HL-60 (cell line): ENCODE results near the gene ZRANB1.

Experiments
- DNase-seq, 2 experiments: peaks; one replicate each; pipeline ENCODE4 v3.0.0-alpha.2; 2010 to 2020; ENCODE audit warnings: low read depth in 1 of 2, low spot score in 1 of 2
- H3K27ac ChIP-seq: fragments of 250-450 bp; sonication (Bioruptor Pico); replicated peaks from 2 replicates; pipeline ENCODE4 v1.5.1; 2020; ENCODE audit warnings: mild to moderate bottlenecking, moderate library complexity
- H3K27me3 ChIP-seq: fragments of 250-450 bp; sonication (Bioruptor Pico); 2 replicates; pipeline ENCODE4 v1.5.1; 2021; ENCODE audit warnings: mild to moderate bottlenecking, moderate library complexity; ENCODE audit not compliant: insufficient read depth, poor library complexity, severe bottlenecking
- H3K4me3 ChIP-seq: replicated peaks from 2 replicates; pipeline ENCODE4 v1.5.1; 2011; ENCODE audit warnings: mild to moderate bottlenecking, control low read depth, low read length; ENCODE audit not compliant: insufficient read depth
- CTCF ChIP-seq: IDR thresholded peaks from one replicate; pipeline ENCODE4 v1.5.1; 2011; ENCODE audit warnings: low read length, control low read depth, inconsistent platforms; ENCODE audit not compliant: insufficient read depth
- GABPA ChIP-seq: IDR thresholded peaks from 2 replicates; pipeline ENCODE4 v1.6.1; 2012; ENCODE audit warnings: low read depth
- POLR2AphosphoS5 ChIP-seq: IDR thresholded peaks from 2 replicates; pipeline ENCODE4 v1.6.1; 2012; ENCODE audit warnings: low read depth
- REST ChIP-seq: IDR thresholded peaks from 2 replicates; pipeline ENCODE4 v1.6.1; 2012; ENCODE audit warnings: low read depth; ENCODE audit not compliant: insufficient replicate concordance
- SPI1 ChIP-seq: IDR thresholded peaks from 2 replicates; pipeline ENCODE4 v1.6.1; 2012; ENCODE audit warnings: low read depth, mild to moderate bottlenecking, borderline replicate concordance

Gene ZRANB1

GRCh38 chr10:124953421-124953820 lies 11.5 kb downstream of the ZRANB1 start:
- Histone ChIP-seq H3K27ac (no peak overlapping the region), H3K4me3 (no peak overlapping the region), H3K27me3 (no peaks in the 10 kb centered on the region)
- TF ChIP-seq POLR2AphosphoS5 (no peak), CTCF (no peak), REST (no peak), GABPA (no peak), SPI1 (no peak)
- no peak for DNase-seq

DNA sequence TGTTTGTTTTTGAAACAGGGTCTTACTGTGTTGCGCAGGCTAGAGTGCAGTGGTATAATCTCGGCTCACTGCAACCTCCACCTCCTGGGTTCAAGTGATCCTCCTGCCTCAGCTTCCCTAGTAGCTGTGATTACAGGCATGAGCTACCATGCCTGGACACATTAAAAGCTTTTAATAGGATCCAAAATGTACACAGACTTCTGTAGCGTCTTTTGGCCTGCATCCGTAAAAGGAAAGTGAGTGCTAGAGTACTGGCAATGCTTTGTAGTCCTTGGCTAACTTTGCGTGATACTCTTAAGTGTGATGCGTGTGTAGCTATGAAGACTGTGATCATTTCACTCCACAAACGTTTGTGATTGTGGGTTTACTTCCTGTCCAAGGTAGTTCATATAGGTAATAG lies 13.3 kb downstream of the ZRANB1 start:
- H3K27ac ChIP-seq, result no peak overlapping the region
- no peak overlapping the region for H3K4me3 ChIP-seq
- TF ChIP-seq GABPA (no peak), CTCF (no peak), SPI1 (no peak), POLR2AphosphoS5 (no peak), REST (no peak)
- DNase-seq, result no peak
- no peaks in the 10 kb centered on the region for H3K27me3 ChIP-seq

GRCh38 chr10:124955868-124956267 lies 13.9 kb downstream of the ZRANB1 start:
- TF ChIP-seq GABPA (no peak), SPI1 (no peak), CTCF (no peak), POLR2AphosphoS5 (no peak), REST (no peak)
- Histone ChIP-seq H3K27me3 (no peaks in the 10 kb centered on the region), H3K4me3 (no peak overlapping the region), H3K27ac (no peak overlapping the region)
- no peak for DNase-seq
